ENCODE measurements around the gene PRH2.

The PRH2 gene

DNA sequence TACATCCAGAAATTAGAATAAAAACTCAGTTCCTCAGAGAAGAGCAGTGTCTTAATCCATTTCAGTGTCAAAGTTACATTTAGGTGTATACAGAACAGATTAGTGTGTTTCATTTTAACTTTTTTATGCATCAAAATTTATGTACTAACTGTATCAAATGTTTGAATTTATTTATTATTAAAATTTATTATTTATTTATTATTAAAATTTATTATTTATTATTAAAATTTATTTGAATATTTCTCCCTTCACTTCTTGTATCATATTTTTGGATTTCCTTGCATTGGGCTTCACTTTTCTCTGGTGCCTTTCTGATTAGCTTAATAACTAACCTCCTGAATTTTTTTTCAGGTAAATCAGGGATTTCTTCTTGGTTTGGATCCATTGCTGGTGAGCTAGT lies 12.3 kb downstream of the PRH2 start:
- Histone ChIP-seq H3K9ac (no peak overlapping the region), H4K20me1 (ENCODE audit: insufficient read depth) (no peaks in the 10 kb centered on the region), H3K36me3 (ENCODE audit: insufficient read depth) (no peaks in the 10 kb centered on the region), H3K4me1 (ENCODE audit: low read depth, poor library complexity, severe bottlenecking) (peaks cover 18% of the 10 kb centered on the region), H3K79me2 (ENCODE audit: insufficient read depth, low read depth) (no peaks in the 10 kb centered on the region), H3K27ac (peak overlapping the region; percentile 67; the same call in 1 of the 2 replicates), H2AFZ (ENCODE audit: low read depth) (no peak overlapping the region), H3K4me2 (peak overlapping the region; percentile 70), H3K4me3 (IDR thresholded peaks at IDR 0.05; ENCODE audit: insufficient read depth, low read depth, low read length) (no peak overlapping the region), H3K27me3 (ENCODE audit: insufficient read depth, low read depth) (no peaks in the 10 kb centered on the region)
- TF ChIP-seq, protein P1, sequence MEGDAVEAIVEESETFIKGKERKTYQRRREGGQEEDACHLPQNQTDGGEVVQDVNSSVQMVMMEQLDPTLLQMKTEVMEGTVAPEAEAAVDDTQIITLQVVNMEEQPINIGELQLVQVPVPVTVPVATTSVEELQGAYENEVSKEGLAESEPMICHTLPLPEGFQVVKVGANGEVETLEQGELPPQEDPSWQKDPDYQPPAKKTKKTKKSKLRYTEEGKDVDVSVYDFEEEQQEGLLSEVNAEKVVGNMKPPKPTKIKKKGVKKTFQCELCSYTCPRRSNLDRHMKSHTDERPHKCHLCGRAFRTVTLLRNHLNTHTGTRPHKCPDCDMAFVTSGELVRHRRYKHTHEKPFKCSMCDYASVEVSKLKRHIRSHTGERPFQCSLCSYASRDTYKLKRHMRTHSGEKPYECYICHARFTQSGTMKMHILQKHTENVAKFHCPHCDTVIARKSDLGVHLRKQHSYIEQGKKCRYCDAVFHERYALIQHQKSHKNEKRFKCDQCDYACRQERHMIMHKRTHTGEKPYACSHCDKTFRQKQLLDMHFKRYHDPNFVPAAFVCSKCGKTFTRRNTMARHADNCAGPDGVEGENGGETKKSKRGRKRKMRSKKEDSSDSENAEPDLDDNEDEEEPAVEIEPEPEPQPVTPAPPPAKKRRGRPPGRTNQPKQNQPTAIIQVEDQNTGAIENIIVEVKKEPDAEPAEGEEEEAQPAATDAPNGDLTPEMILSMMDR (conservative IDR thresholded peaks at IDR 0.05; ENCODE audit: low read depth, low read length) = no peak

DNA sequence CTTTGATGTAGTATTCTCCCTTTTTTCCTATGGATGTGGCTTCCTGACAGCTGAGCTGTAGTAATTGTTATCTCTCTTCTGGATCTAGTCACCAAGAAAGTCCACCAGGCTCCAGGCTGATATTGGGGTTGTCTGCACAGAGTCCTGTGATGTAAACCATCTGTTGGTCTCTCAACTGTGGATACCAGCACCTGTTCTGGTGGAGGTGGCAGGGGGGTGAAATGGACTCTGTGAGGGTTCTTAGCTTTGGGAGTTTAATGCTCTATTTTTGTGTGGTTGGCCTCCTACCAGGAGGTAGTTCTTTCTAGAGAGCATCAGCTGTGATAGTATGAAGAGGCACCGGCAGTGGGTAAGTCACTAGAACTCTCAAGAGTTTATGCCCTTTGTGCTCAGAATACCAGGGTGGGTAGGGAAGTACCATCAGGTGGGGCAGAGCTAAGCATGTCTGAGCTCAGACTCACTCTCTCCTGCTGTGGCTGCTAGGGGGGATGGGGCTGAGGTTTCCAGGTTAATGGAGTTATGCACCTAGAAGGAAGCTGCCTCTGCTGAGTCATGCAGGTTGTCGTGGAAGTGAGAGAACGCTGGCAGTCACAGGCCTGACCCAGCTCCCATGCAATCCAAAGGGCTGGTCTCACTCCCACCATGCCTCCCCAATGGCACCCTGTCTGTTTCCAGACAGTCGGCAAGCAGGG lies 13.0 kb downstream of the PRH2 start:
- Histone ChIP-seq H4K20me1 (ENCODE audit: insufficient read depth) (no peaks in the 10 kb centered on the region), H3K4me1 (ENCODE audit: low read depth, poor library complexity, severe bottlenecking) (peaks cover 18% of the 10 kb centered on the region), H3K36me3 (ENCODE audit: insufficient read depth) (no peaks in the 10 kb centered on the region), H3K79me2 (ENCODE audit: insufficient read depth, low read depth) (no peaks in the 10 kb centered on the region), H3K27ac (peak overlapping the region; percentile 67), H2AFZ (ENCODE audit: low read depth) (peak overlapping the region; percentile 1; the same call in 1 of the 2 replicates), H3K9ac (peak overlapping the region; percentile 17; the same call in 1 of the 2 replicates), H3K27me3 (ENCODE audit: insufficient read depth, low read depth) (no peaks in the 10 kb centered on the region), H3K4me3 (IDR thresholded peaks at IDR 0.05; ENCODE audit: insufficient read depth, low read depth, low read length) (no peak overlapping the region), H3K4me2 (peak overlapping the region; percentile 70)
- TF ChIP-seq, protein P1 (conservative IDR thresholded peaks at IDR 0.05; ENCODE audit: low read depth, low read length) = no peak

DNA sequence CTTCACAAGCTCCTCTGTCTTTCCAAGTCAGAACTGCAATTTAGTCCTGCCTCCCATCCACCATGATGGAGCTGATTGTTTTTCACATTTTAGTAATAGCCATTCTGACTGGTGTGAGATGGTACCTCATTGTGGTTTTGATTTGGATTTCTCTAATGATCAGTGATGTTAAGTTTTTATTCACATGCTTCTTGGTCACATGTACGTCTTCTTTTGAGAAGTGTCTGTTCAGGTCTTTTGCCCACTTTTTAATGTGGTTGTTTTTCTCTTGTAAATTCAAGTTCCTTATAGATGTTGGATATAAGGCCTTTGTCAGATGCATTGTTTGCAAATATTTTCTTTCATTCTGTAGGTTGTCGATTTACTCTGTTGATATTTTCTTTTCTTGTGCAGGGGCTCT lies 14.1 kb downstream of the PRH2 start:
- Histone ChIP-seq H3K4me2 (no peak overlapping the region), H3K4me1 (ENCODE audit: low read depth, poor library complexity, severe bottlenecking) (peaks cover 18% of the 10 kb centered on the region)
- TF ChIP-seq, protein P1 (conservative IDR thresholded peaks at IDR 0.05; ENCODE audit: low read depth, low read length) = no peak

GRCh38 chr12:10952645-10953044 lies 23.6 kb downstream of the PRH2 start:
- no peaks in the 10 kb centered on the region for H3K27me3 ChIP-seq (ENCODE audit: insufficient read depth, low read depth)
- H3K36me3 ChIP-seq (ENCODE audit: insufficient read depth) = no peaks in the 10 kb centered on the region
- H3K27ac ChIP-seq = no peak overlapping the region
- no peaks in the 10 kb centered on the region for H3K79me2 ChIP-seq (ENCODE audit: insufficient read depth, low read depth)
- no peaks in the 10 kb centered on the region for H4K20me1 ChIP-seq (ENCODE audit: insufficient read depth)
- no peak overlapping the region for H2AFZ ChIP-seq (ENCODE audit: low read depth)
- TF ChIP-seq, protein P1 (conservative IDR thresholded peaks at IDR 0.05; ENCODE audit: low read depth, low read length) = no peak
- no peak overlapping the region for H3K9ac ChIP-seq
- H3K4me1 ChIP-seq (ENCODE audit: low read depth, poor library complexity, severe bottlenecking) = peaks cover 16% of the 10 kb centered on the region
- H3K4me2 ChIP-seq = no peak overlapping the region
- no peak overlapping the region for H3K4me3 ChIP-seq (IDR thresholded peaks at IDR 0.05; ENCODE audit: insufficient read depth, low read depth, low read length)

More for the DNA sequence above, 14.1 kb downstream of the PRH2 start:
- H3K36me3 ChIP-seq (ENCODE audit: insufficient read depth) = no peaks in the 10 kb centered on the region
- no peaks in the 10 kb centered on the region for H3K79me2 ChIP-seq (ENCODE audit: insufficient read depth, low read depth)
- no peaks in the 10 kb centered on the region for H4K20me1 ChIP-seq (ENCODE audit: insufficient read depth)
- H3K4me3 ChIP-seq (IDR thresholded peaks at IDR 0.05; ENCODE audit: insufficient read depth, low read depth, low read length) = no peak overlapping the region
- H3K9ac ChIP-seq = no peak overlapping the region
- H3K27ac ChIP-seq = no peak overlapping the region; the same call in 1 of the 2 replicates
- H2AFZ ChIP-seq (ENCODE audit: low read depth) = no peak overlapping the region
- H3K27me3 ChIP-seq (ENCODE audit: insufficient read depth, low read depth) = no peaks in the 10 kb centered on the region
